PC-3 (cell line): Measurements from ENCODE around the gene HK1. TPM values are rescaled to one million over a fixed set of nuclear protein-coding genes. Genes with fewer than 3 reads are reported as not detected.

ENCODE experiments used
- ATAC-seq: fragments of 200-7000 bp; cut with Tn5 transposase; 2 replicates; pipeline ENCODE4 v1.9.1; 2020; ENCODE audit warnings: mild to moderate bottlenecking, moderate library complexity
- BruUV-seq: library from RNA; stranded (reverse); fragments of 400-500 nt; replicated peaks from 2 replicates; lab custom pipeline; 2021; lab: Mats Ljungman, UMichigan
- CTCF ChIA-PET: fragments of 300-600 bp; sonication (Branson Sonifier 250); formaldehyde crosslinking; loops from one replicate; lab custom pipeline; 2022; ENCODE audit warnings: antibody characterized with exemption; lab: Charles Lee
- POLR2A ChIA-PET: fragments of 300-600 bp; sonication (Branson Sonifier 250); formaldehyde crosslinking; loops from one replicate; lab custom pipeline; 2022; ENCODE audit warnings: antibody characterized with exemption; ENCODE audit not compliant: unreplicated experiment; lab: Charles Lee
- DNase-seq: peaks from one replicate; pipeline ENCODE4 v3.0.0-alpha.2; 2015
- H2AFZ ChIP-seq: fragments of 300-600 bp; sonication (generic); 2 replicates; pipeline ENCODE4 v1.6.0; 2016; ENCODE audit warnings: antibody characterized with exemption, low read length
- H3F3A ChIP-seq: fragments of 300-600 bp; sonication (generic); one replicate; pipeline ENCODE4 v1.6.0; 2017; ENCODE audit warnings: antibody characterized with exemption, low read length, control low read depth, mild to moderate bottlenecking; ENCODE audit not compliant: unreplicated experiment
- H3K27ac ChIP-seq: fragments of 300-600 bp; sonication (generic); 2 replicates; pipeline ENCODE4 v1.5.1; 2016; ENCODE audit warnings: mild to moderate bottlenecking, low read length
- H3K27me3 ChIP-seq: fragments of 300-600 bp; sonication (generic); 2 replicates; pipeline ENCODE4 v1.6.1; 2016; ENCODE audit warnings: low read length, mixed read lengths
- H3K36me3 ChIP-seq: fragments of 300-600 bp; sonication (generic); 2 replicates; pipeline ENCODE4 v1.6.1; 2016; ENCODE audit warnings: low read depth, mixed run types, low read length, mixed read lengths
- H3K4me1 ChIP-seq: fragments of 300-600 bp; sonication (generic); 2 replicates; pipeline ENCODE4 v1.5.1; 2016; ENCODE audit warnings: low read length; ENCODE audit not compliant: insufficient read depth
- H3K4me2 ChIP-seq: fragments of 300-600 bp; sonication (generic); 2 replicates; pipeline ENCODE4 v1.6.0; 2016; ENCODE audit warnings: low read length
- H3K4me3 ChIP-seq: fragments of 300-600 bp; sonication (generic); 2 replicates; pipeline ENCODE4 v1.5.1; 2016; ENCODE audit warnings: mild to moderate bottlenecking, low read length, mixed read lengths
- H3K79me2 ChIP-seq: fragments of 300-600 bp; sonication (generic); 2 replicates; pipeline ENCODE4 v1.6.1; 2017; ENCODE audit warnings: low read length, mixed read lengths
- H3K9ac ChIP-seq: fragments of 300-600 bp; sonication (generic); 2 replicates; pipeline ENCODE4 v1.6.0; 2016; ENCODE audit warnings: mild to moderate bottlenecking, low read length
- H3K9me2 ChIP-seq: fragments of 300-600 bp; sonication (generic); replicated peaks from 2 replicates; pipeline ENCODE4 v1.6.1; 2016; ENCODE audit warnings: mixed run types, low read length, mixed read lengths
- H3K9me3 ChIP-seq: fragments of 300-600 bp; sonication (generic); 2 replicates; pipeline ENCODE4 v1.6.1; 2016; ENCODE audit warnings: low read length, mixed read lengths
- H4K20me1 ChIP-seq: fragments of 300-600 bp; sonication (generic); 2 replicates; pipeline ENCODE4 v1.6.1; 2016; ENCODE audit warnings: low read length, mixed read lengths
- CTCF ChIP-seq: fragments of 300-600 bp; sonication (generic); conservative IDR thresholded peaks from 2 replicates; pipeline ENCODE4 v1.5.1; 2017; ENCODE audit warnings: antibody characterized with exemption, low read depth, mild to moderate bottlenecking, low read length
- EZH2 ChIP-seq: fragments of 300-600 bp; sonication (generic); IDR thresholded peaks from one replicate; pipeline ENCODE4 v1.6.1; 2017; ENCODE audit warnings: antibody characterized with exemption, mild to moderate bottlenecking, low read length; ENCODE audit not compliant: unreplicated experiment
- EZH2phosphoT487 ChIP-seq: fragments of 300-600 bp; sonication (generic); IDR thresholded peaks from 2 replicates; pipeline ENCODE4 v1.6.1; 2018; ENCODE audit warnings: mild to moderate bottlenecking, antibody characterized with exemption, low read length, borderline replicate concordance
- intact Hi-C: fragments of 100-400 bp; cut with micrococcal nuclease; formaldehyde crosslinking; loops from 2 replicates; pipeline ENCODE4 v1.9.0; 2023
- total RNA-seq: library from RNA; depleted of rRNA; stranded (reverse); fragments of >200 nt; gene quantifications from 2 replicates; pipeline ENCODE4 v1.2.3, GENCODE V29; 2014

Gene HK1
- total RNA-seq, 1 experiment from 2014 or later = 189 TPM

- Histone ChIP-seq H3K79me2 (no peaks in the 10 kb centered on the region), H3K9ac (peak overlapping the region; percentile 78), H3K4me3 (peak overlapping the region; percentile 31; the same call in 1 of the 2 replicates), H3K4me1 (peaks cover 60% of the 10 kb centered on the region), H3K36me3 (no peaks in the 10 kb centered on the region), H2AFZ (peak overlapping the region; percentile 57), H3F3A (peaks cover 24% of the 10 kb centered on the region), H3K4me2 (peak overlapping the region; percentile 72), H3K9me2 (no peaks in the 10 kb centered on the region), H3K27me3 (no peaks in the 10 kb centered on the region), H3K9me3 (no peaks in the 10 kb centered on the region), H3K27ac (peak overlapping the region; percentile 91), H4K20me1 (no peaks in the 10 kb centered on the region)
- CTCF ChIA-PET = interaction anchor here (0.8 to 2.2 kb wide), 5 partner anchors 10 to 70 kb away, joined by 4 to 16 read pairs (median 8); no protein-coding TSS in a partner anchor
- no TSS peak for BruUV-seq
- POLR2A ChIA-PET = interaction anchor here (0.6 to 1.9 kb wide), 3 partner anchors 9 to 16 kb away, joined by 3 to 7 read pairs (median 7); no protein-coding TSS in a partner anchor
- intact Hi-C loops = loop anchor here (1.0 kb wide), 1 partner anchor 9 kb away; no protein-coding TSS in a partner anchor
- no peak for TF ChIP-seq CTCF
- no peak for TF ChIP-seq EZH2
- TF ChIP-seq EZH2phosphoT487 = no peak
- DNase-seq (peak; percentile 70), ATAC-seq (no peak)
Measured at GRCh38 chr10:69437321-69438259, 159.3 kb downstream of the HK1 start.

GRCh38 chr10:69438536-69439349 is 160.4 kb downstream of the HK1 start:
- no peaks in the 10 kb centered on the region for H3K36me3 ChIP-seq
- peak overlapping the region; percentile 31 for H3K4me3 ChIP-seq
- H3K9me2 ChIP-seq = no peaks in the 10 kb centered on the region
- H3K4me2 ChIP-seq = peak overlapping the region; percentile 72
- H3K9ac ChIP-seq = peak overlapping the region; percentile 78
- peaks cover 60% of the 10 kb centered on the region for H3K4me1 ChIP-seq
- intact Hi-C loops = loop anchor here (1.0 kb wide), 1 partner anchor 8 kb away; no protein-coding TSS in a partner anchor
- no peaks in the 10 kb centered on the region for H3K27me3 ChIP-seq
- no peaks in the 10 kb centered on the region for H4K20me1 ChIP-seq
- TF ChIP-seq EZH2phosphoT487 (no peak), CTCF (peak; percentile 25)
- H3K79me2 ChIP-seq = no peaks in the 10 kb centered on the region
- H3F3A ChIP-seq = peaks cover 24% of the 10 kb centered on the region
- no peaks in the 10 kb centered on the region for H3K9me3 ChIP-seq
- ChIA-PET CTCF (interaction anchor here (0.7 to 2.2 kb wide), 7 partner anchors 8 to 198 kb away, joined by 4 to 16 read pairs (median 5); no protein-coding TSS in a partner anchor), POLR2A (interaction anchor here (0.6 to 1.9 kb wide), 4 partner anchors 8 to 429 kb away, joined by 3 to 14 read pairs (median 7); no protein-coding TSS in a partner anchor)
- peak overlapping the region; percentile 91 for H3K27ac ChIP-seq
- BruUV-seq = TSS peak; percentile 84
- peak; percentile 99 for DNase-seq
- peak overlapping the region; percentile 57 for H2AFZ ChIP-seq
- ATAC-seq = peak; percentile 69
